A549 (cell line): Measurements from ENCODE around the gene MBNL1.

Experiments
- FOSL2 ChIP-seq, 2 experiments: fragments of 450-650 bp in 1 of 2; fragments of >200 bp in 1 of 2; sonication (Bioruptor Twin) in 1 of 2; formaldehyde crosslinking; IDR thresholded peaks; 2 replicates each; pipeline versions ENCODE4 v1.5.0 to v1.6.1; 2016 to 2020; ENCODE audit warnings: mild to moderate bottlenecking in 1 of 2, moderate library complexity in 1 of 2
- JUNB ChIP-seq: fragments of >200 bp; sonication (Bioruptor Twin); formaldehyde crosslinking; IDR thresholded peaks from 2 replicates; pipeline ENCODE4 v1.6.1; 2016
- MAZ ChIP-seq: fragments of 150-350 bp; IDR thresholded peaks from 2 replicates; pipeline ENCODE4 v1.6.1; 2014; ENCODE audit warnings: antibody characterized with exemption, low read depth, low read length, borderline replicate concordance
- POLR2A ChIP-seq: IDR thresholded peaks from 2 replicates; pipeline ENCODE4 v1.6.1; 2012; ENCODE audit warnings: mild to moderate bottlenecking, low read length
- SMC3 ChIP-seq: fragments of >200 bp; sonication (Bioruptor Twin); formaldehyde crosslinking; IDR thresholded peaks from 3 replicates; pipeline ENCODE4 v1.6.1; 2018; ENCODE audit warnings: inconsistent platforms
- TF ChIP-seq, protein P1 (sequence below): fragments of >200 bp; sonication (Bioruptor Twin); formaldehyde crosslinking; IDR thresholded peaks from 3 replicates; pipeline ENCODE4 v1.5.1; 2016
- TF ChIP-seq, protein P2 (sequence below): fragments of 200-600 bp; sonication (generic); IDR thresholded peaks from 2 replicates; pipeline ENCODE4 v1.6.1; 2016; ENCODE audit warnings: antibody characterized with exemption, mild to moderate bottlenecking, moderate library complexity
- TF ChIP-seq, protein P3 (sequence below): fragments of 450-650 bp; IDR thresholded peaks from 2 replicates; pipeline ENCODE4 v1.6.1; 2014; ENCODE audit warnings: antibody characterized with exemption
- TF ChIP-seq, protein P4 (sequence below): IDR thresholded peaks from 2 replicates; pipeline ENCODE4 v1.6.1; 2012
- TF ChIP-seq, protein P5 (sequence below): fragments of 150-350 bp; IDR thresholded peaks from 2 replicates; pipeline ENCODE4 v1.6.1; 2014; ENCODE audit warnings: low read depth, mild to moderate bottlenecking, low read length
- TF ChIP-seq, protein P6 (sequence below): IDR thresholded peaks from 2 replicates; pipeline ENCODE4 v1.6.1; 2012

DNA sequence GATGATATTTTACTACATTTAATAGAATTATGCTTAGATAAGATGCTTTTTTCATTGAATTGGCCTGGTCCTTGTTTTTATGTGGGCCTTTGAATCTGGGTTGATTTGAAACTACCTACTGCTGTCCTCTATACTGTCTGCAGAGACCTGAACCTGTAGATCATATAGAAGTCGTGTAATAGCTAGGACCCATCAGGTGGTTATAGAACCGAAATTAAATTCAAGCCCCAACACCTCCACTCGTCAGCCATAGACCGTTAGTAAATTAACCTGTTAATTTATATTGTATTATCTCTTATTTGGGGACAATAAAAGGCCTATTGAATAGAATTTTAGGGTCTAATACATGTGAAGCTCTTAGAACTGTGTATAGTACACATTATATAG, 108.4 kb downstream of the MBNL1 start:
- TF ChIP-seq, protein P1, sequence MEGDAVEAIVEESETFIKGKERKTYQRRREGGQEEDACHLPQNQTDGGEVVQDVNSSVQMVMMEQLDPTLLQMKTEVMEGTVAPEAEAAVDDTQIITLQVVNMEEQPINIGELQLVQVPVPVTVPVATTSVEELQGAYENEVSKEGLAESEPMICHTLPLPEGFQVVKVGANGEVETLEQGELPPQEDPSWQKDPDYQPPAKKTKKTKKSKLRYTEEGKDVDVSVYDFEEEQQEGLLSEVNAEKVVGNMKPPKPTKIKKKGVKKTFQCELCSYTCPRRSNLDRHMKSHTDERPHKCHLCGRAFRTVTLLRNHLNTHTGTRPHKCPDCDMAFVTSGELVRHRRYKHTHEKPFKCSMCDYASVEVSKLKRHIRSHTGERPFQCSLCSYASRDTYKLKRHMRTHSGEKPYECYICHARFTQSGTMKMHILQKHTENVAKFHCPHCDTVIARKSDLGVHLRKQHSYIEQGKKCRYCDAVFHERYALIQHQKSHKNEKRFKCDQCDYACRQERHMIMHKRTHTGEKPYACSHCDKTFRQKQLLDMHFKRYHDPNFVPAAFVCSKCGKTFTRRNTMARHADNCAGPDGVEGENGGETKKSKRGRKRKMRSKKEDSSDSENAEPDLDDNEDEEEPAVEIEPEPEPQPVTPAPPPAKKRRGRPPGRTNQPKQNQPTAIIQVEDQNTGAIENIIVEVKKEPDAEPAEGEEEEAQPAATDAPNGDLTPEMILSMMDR, result no peak
- no peak for TF ChIP-seq FOSL2 (IDR thresholded peaks at IDR 0.05)
- TF ChIP-seq FOSL2 (CRISPR knock-in tag; IDR thresholded peaks at IDR 0.05), result no peak
- TF ChIP-seq JUNB, result no peak
- TF ChIP-seq, protein P2, sequence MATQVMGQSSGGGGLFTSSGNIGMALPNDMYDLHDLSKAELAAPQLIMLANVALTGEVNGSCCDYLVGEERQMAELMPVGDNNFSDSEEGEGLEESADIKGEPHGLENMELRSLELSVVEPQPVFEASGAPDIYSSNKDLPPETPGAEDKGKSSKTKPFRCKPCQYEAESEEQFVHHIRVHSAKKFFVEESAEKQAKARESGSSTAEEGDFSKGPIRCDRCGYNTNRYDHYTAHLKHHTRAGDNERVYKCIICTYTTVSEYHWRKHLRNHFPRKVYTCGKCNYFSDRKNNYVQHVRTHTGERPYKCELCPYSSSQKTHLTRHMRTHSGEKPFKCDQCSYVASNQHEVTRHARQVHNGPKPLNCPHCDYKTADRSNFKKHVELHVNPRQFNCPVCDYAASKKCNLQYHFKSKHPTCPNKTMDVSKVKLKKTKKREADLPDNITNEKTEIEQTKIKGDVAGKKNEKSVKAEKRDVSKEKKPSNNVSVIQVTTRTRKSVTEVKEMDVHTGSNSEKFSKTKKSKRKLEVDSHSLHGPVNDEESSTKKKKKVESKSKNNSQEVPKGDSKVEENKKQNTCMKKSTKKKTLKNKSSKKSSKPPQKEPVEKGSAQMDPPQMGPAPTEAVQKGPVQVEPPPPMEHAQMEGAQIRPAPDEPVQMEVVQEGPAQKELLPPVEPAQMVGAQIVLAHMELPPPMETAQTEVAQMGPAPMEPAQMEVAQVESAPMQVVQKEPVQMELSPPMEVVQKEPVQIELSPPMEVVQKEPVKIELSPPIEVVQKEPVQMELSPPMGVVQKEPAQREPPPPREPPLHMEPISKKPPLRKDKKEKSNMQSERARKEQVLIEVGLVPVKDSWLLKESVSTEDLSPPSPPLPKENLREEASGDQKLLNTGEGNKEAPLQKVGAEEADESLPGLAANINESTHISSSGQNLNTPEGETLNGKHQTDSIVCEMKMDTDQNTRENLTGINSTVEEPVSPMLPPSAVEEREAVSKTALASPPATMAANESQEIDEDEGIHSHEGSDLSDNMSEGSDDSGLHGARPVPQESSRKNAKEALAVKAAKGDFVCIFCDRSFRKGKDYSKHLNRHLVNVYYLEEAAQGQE, result no peak
- TF ChIP-seq, protein P3, sequence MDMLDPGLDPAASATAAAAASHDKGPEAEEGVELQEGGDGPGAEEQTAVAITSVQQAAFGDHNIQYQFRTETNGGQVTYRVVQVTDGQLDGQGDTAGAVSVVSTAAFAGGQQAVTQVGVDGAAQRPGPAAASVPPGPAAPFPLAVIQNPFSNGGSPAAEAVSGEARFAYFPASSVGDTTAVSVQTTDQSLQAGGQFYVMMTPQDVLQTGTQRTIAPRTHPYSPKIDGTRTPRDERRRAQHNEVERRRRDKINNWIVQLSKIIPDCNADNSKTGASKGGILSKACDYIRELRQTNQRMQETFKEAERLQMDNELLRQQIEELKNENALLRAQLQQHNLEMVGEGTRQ, result no peak
- TF ChIP-seq, protein P4, sequence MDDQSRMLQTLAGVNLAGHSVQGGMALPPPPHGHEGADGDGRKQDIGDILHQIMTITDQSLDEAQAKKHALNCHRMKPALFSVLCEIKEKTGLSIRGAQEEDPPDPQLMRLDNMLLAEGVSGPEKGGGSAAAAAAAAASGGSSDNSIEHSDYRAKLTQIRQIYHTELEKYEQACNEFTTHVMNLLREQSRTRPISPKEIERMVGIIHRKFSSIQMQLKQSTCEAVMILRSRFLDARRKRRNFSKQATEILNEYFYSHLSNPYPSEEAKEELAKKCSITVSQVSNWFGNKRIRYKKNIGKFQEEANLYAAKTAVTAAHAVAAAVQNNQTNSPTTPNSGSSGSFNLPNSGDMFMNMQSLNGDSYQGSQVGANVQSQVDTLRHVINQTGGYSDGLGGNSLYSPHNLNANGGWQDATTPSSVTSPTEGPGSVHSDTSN, result no peak
- TF ChIP-seq, protein P5, sequence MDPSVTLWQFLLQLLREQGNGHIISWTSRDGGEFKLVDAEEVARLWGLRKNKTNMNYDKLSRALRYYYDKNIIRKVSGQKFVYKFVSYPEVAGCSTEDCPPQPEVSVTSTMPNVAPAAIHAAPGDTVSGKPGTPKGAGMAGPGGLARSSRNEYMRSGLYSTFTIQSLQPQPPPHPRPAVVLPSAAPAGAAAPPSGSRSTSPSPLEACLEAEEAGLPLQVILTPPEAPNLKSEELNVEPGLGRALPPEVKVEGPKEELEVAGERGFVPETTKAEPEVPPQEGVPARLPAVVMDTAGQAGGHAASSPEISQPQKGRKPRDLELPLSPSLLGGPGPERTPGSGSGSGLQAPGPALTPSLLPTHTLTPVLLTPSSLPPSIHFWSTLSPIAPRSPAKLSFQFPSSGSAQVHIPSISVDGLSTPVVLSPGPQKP, result no peak
- no peak for TF ChIP-seq SMC3
- TF ChIP-seq POLR2A, result no peak
- TF ChIP-seq, protein P6, sequence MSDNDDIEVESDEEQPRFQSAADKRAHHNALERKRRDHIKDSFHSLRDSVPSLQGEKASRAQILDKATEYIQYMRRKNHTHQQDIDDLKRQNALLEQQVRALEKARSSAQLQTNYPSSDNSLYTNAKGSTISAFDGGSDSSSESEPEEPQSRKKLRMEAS, result no peak
- TF ChIP-seq MAZ, result no peak
